GM20431 (cell line): ENCODE measurements around the gene EFCAB14.
"Not testable (repeated sequence)": the region's sequence is repeated elsewhere in the genome, so short reads cannot be mapped to it uniquely, and the experiment has no call there.

Source experiments
- in situ Hi-C: fragments of 300-500 bp; cut with MseI, MboI; formaldehyde crosslinking; loops from one replicate; pipeline ENCODE4 v1.15.0; 2020; ENCODE audit warnings: low sequenced_read_pairs; ENCODE audit not compliant: unreplicated experiment

EFCAB14 gene

DNA sequence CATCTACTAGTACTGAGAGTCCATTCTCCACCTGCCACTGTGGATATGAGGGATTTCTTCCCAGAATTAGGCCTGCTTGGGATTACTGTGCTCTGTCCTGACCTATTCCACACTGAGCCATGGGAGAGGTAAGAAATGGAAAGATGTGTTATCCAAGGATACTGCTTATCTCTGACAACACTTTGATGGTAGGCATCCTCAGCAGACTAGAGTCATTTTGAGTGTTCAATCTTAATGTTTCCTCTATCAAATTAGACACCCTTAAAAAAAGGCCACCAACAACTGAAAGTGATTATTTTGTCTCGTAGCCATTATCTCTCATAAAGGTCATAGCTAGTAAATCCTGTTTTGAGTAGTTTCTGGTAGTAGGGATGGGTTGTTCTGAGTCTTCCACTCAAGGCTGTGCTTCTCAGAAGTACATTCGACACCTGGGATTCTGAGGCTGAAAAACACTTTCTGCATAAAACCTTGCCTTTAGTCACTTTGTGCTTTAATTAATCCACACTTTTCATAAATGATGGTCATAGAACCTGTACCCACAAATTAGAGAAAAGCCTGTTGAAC lies 59.5 kb downstream of the EFCAB14 start:
- in situ Hi-C loops: no loop called here

DNA sequence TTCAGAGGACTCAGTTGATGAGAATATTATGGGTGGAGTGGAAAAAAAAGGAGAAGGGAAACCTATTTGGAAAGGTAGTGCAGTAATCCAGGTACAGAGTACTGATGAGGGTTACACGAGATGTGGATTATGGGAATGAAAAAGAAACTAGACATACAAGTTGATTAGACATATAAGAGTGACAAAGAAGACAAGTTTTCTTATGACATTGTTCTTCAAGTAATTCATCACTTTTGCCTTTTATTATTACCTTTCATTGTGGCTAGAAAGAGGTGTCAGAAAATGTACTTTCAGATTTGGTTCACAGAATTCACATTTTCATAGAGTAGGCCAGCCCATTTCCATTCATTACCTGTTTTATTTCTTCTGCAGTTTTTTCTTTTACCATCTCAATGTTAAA lies 61.1 kb downstream of the EFCAB14 start:
- in situ Hi-C loops: no loop called here

DNA sequence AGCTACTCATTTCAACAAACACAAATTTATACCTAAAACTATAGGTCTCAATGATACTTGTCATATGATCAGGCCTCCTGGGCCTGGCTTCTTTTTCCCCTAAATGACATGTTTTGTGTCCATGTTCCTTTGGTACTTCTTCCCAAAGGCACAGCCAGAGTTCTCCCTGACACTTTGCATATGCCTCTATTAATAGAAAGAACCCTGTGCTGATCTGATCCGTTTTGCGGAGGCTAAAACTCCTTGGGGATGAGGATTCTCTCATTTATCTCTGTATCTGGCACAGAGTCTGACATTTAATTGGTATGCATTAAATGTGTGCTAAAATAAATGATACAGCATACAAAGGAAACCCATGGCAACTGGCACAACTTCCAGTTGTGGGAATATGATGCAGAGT lies 62.3 kb downstream of the EFCAB14 start:
- in situ Hi-C loops: no loop called here

DNA sequence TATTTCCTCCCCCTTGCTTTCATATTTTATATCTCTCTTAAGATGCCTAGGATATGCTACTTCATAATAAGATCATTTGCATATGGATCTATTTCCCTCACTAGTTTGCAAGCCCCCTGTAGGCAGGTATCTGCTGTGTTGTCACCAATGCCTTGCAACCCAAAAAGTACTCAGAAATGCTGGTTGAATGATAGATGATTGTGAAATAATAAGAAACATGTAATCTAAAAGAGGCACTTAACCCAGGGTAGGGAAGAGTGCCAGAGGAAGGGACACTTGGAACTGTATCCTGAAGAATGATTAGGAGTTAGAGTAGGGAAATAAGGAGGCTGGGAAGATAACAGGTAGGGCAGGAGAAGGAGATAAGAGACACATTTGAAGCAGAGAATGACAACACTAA lies 63.1 kb downstream of the EFCAB14 start:
- in situ Hi-C loops: no loop called here

DNA sequence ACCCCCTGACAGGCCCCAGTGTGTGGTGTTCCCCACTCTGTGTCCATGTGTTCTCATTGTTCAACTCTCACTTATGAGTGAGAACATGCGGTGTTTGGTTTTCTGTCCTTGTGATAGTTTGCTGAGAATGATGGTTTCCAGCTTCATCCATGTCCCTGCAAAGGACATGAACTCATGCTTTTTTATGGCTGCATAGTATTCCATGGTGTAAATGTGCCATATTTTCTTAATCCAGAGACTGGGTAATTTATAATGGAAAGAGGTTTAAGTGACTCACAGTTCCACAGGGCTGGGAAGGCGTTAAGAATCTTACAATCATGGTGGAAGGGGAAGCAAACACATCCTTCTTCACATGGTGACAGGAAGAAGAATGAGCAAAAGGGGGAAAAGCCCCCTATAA lies 64.2 kb downstream of the EFCAB14 start:
- in situ Hi-C loops: not testable (repeated sequence)

DNA sequence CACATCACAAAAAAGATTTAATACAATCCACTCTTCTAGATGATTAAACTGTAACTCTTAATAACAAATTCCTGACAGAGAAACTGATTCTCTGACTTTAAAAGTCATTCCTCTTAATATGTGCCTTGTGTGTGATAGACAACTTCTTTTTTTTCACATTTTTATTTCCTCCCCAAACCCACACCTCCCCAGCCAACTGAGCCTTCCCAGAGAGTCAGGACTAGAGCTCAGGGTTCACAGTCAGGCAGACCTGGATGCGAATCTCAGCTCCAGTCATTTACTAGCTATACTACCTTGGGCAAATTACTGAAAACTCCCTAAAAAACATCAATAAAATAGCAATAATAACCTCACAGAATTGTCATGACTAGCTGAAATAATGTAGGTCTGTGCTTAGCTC lies 64.9 kb downstream of the EFCAB14 start:
- in situ Hi-C loops: no loop called here

DNA sequence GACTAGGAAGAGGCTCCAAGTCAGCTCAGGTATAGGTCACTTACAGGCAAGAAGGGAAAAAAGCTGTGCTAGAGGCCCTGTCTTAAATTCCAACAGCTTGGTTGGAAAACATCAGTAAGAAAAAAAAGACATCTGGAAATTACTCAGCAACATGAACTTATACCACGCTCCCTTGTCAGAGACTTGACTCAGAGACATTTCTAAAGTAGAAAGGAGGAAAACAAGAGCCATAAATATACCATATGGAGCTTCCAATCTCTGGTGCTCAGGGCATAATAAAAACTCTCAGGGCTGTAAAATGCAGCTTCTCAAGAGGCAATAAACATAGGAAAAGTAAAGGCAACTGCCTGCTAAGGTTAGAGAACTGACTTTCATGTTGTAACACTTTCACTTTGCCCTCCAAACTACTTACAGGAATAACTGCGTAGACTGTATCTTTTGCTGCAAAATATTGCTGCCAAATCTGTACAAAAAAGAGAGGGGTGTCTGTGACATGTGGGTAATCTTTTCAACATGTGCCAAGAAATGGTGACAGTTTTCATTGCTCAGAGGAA lies 65.4 kb downstream of the EFCAB14 start:
- in situ Hi-C loops: no loop called here

DNA sequence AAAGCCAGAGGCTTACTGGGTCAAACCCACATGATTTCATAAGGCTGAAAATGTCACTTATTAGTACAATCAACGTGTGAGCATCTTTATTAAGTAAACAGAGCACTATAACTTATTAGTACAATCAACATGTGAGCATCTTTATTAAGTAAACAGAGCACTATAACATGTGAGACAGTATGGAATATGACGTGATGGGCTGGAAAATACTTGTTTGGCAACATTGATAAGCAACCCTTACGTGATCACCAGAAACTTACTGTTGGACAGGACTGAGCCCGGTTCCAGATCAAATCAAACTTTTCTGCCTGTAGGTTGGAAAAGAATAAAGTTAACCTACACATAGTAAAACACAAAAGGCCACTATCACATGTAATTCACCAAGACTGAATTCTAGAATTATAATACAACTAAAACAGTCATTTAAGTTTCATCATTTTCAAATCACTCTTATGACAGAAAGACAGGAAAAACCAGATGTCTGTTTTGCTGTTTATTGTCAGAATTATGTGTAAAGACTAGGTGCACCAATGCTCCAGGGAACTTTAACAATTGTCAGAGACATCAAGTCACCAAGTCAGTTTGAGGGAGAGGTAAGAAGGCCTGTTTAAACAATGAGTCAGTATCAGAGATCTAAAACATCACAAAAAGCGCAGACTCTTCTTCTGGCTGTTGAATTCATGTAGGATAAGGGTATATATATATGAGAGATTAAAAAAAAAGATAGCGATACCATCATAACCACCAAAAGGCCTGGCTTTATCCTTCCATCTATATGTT lies 66.4 kb downstream of the EFCAB14 start:
- in situ Hi-C loops: no loop called here

DNA sequence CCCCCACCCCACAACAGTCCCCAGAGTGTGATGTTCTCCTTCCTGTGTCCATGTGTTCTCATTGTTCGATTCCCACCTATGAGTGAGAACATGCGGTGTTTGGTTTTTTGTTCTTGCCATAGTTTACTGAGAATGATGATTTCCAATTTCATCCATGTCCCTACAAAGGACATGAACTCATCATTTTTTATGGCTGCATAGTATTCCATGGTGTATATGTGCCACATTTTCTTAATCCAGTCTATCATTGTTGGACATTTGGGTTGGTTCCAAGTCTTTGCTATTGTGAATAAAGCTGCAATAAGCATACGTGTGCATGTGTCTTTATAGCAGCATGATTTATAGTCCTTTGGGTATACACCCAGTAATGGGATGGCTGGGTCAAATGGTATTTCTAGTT lies 67.8 kb downstream of the EFCAB14 start:
- in situ Hi-C loops: not testable (repeated sequence)

DNA sequence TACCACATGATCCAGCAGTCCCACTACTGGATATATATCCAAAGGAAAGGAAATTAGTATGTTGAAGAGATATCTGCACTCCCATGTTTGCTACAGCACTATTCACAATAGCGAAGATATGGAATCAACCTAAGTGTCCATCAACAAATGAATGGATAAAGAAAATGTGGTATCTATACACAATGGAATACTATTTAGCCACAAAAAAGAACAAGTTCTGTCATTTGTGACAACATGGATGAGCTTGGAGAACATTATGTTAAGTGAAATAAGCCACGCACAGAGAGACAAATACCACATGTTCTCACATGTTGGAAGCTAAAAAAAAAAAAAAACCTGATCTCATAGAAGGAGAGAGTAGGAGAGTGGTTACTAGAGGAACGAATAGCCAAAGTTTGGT lies 68.4 kb downstream of the EFCAB14 start:
- in situ Hi-C loops: no loop called here

DNA sequence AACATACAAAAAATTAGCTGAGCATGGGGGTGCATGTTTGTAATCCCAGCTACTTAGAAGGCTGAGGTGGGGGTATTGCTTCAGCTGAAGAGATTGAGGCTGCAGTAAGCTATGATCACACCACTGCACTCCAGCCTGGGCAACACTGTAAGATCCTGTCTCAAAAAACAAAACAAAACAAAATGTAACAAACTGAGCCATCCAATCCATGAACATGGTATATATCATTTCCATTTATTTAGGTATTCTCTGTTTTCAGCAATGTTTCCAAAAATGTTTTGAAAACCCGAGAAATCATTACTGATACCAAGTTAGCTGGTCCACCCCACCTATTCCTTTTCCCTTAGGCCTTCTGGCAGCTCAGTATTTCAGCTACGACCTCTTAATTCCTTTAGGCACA lies 69.2 kb downstream of the EFCAB14 start:
- in situ Hi-C loops: no loop called here

DNA sequence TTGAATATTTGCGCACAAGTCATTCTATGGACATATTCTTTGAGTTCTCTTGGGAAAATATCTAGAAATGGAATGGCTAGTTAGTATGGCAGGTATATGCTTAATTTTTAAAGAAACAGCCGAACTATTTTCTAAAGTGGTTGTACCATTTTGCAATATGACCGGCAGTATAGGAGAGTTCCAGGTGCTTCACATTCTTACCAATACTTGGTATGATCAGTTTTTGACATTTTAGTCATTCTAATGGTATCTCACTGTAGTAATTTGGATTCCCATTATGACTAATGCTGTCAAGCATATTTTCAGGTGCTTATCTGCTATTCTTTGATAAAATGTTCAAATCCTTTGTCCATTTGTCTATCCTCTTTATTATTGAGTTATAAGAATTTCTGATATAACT lies 71.3 kb downstream of the EFCAB14 start:
- in situ Hi-C loops: no loop called here

DNA sequence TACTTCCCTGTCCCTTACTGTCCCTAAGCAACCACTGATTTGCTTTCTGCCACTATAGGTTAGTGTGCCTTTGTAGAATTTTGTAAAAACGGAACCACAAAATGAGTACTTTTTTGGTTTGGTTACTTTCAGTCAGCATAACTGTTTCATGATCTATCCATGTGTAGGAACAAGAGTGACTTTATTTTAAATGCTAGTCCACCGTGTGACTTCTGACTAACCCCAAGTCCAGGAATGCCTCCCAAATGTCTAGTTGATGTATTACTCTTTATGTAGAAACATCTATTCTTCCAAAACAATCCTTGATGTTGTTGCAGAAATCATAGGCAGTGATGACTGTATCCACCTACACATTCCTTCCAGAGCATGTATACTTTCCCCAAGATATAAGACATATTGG lies 72.1 kb downstream of the EFCAB14 start:
- in situ Hi-C loops: no loop called here

DNA sequence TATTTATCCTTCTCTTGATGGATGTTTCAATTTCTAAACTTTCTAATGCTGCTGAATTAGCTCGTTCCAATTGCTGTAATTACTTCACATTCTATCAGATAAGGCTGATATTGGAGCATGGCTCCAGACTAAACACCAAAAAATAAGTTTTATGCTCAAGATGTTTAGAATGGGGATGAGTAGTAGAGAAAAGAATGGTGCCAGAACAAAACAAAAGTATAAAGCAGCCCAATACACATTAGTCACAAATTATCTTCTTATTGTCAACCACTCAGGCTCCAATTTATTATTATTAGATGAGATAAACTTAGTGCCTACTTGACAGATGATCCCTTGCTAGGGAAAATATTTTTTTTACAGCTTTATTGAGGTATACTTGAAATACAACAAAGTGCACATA lies 72.6 kb downstream of the EFCAB14 start:
- in situ Hi-C loops: no loop called here

DNA sequence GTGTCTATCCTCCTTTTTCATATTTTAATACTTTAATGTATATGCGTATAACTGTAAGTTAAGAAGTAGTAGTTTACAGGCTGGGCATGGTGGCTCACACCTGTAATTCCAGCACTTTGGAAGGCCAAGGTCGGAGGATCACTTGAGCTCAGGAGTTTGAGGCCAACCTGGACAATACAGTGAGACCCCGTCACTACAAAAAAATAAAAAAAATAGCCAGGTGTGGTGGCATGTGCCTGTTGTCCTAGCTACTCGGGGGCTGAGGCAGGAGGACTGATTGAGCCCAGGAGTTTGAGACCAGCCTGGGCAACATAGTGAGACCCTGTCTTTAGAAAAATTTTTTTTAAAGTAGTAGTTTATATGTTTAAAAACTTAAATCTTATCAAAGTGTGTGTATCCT lies 73.1 kb downstream of the EFCAB14 start:
- in situ Hi-C loops: no loop called here

DNA sequence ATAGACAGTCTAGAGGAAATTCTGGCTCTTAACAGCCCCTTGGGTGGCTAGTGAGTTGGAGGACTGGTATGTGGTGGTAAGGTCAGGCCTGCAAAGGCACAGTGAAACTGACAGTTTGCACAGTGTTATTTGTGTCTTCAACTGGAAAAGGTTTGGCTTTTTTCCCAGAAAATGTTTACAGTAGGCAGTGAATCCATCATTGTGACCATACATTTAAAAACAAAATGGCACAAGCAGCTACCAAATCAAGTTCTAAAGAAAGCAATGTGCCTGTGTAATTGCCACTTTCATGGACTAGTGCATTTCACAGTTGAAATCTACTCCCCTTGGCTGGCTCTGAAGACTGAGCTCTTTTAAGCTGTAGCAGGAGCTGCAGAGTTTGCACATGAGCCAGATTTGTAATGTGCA lies 75.5 kb downstream of the EFCAB14 start:
- in situ Hi-C loops: no loop called here

DNA sequence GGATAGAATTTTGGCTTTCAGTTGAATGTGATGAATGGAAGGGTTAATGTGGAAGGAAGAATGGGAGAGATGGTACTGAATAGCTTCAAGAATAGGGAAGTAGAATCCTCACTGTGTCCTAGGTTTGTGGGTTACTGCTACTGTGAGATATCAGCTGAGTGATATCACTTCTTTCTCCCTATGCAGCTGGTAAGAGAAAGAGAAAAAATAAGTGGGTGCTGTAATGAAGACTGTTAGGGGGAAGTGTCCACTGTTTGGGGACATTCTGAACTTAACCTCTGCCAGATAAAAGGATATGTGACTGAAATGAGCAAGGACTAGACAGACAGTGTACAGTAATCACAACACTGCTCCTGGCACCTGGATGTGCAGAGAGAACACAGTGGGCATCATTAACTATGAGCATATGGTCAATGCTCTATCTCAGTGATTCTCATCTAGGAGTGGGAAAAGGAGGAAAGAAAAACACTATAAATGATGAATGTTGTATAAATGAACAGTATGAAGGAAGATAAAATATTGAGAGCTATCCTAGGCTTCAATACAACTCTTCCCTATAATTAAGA lies 76.7 kb downstream of the EFCAB14 start:
- in situ Hi-C loops: no loop called here

DNA sequence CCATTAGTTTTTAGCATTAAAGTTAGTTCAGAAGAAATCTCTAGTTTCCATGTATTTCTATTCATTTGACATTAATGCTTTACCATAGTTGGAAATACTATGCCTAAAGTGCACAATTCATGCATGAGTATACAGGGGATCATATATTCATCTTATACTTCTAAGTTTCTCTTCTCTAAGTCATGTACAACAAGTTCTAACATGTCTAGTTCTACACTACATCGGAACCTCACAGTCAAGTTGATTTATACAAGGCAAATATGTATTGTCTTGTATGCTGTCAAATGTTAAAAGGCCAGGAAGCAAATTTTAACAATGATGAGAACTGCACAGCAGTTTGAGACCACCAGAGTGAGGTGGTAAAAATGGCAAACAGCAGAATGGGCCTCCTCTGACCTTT lies 79.4 kb downstream of the EFCAB14 start:
- in situ Hi-C loops: no loop called here

DNA sequence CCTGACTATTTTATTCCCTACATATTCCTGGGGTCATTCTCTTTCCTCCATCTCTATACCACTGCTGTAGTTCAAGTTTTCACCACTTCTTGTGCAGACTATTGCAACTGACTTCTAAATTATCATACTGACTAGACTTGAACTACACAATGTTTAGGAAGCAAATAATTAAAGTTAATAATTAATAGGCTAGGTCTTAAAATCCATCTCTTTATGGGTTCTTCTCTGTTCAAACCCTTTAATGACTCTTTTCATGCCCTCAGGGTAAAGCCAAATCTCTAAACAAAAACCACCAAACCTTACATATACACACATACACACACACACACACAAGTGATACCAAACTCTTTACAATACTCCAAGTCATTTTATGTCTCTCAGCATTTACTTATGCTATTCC lies 80.0 kb downstream of the EFCAB14 start:
- in situ Hi-C loops: no loop called here

DNA sequence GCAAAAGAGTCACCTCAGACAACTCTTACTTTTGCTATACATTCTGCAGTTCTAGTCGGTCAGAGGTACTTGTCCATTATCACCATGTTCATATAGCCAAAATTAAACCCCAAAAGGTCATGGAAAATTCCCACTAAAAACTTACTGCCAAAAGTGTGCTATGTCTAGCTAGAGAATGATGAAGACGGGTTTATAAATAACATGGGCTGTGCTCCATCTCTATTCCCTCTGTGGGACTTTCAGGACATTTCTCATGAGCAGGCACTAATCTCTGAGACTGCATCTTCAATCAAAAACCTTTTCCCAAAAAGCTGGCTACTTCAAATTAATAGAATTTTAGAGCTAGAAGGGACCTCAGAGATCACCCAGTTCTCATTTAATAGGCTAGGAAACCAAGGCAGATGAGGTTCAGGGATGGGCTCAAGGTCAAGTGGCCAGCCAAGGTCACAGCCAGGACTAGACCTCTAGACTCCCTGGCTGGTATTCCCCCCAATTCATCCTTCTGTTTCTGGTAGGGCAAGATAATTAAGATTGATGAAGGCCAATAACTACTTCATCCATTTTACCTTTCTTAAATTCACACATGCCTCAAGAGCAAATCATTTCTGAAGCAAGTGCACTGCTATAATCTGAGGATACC lies 81.3 kb downstream of the EFCAB14 start:
- in situ Hi-C loops: no loop called here

DNA sequence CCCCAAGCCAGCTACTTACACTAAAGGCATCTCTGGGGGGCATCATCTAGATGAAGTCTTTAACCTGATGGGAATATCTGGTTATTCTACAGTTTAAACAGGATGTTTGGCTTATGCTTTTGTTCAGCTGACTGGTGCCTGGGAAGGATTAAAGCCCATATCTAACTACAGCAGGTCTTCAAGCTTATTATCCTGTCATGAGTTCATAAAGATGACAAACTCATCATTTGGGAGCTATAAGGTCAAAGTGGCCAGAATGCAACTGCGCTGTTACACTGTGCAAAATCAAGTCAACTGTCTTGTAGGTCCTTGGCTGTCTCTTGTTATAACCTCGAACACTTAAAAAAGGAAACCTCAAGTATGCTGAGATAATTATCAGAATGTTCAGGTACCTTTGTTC lies 83.7 kb downstream of the EFCAB14 start:
- in situ Hi-C loops: no loop called here
